GM11168 (cell line): ENCODE results near the gene DGCR8.

Experiments
- in situ Hi-C: fragments of 300-500 bp; cut with MboI; formaldehyde crosslinking; loops from one replicate; pipeline ENCODE4 v1.12.0; 2022; ENCODE audit warnings: low sequenced_read_pairs; ENCODE audit not compliant: unreplicated experiment

The DGCR8 gene

DNA sequence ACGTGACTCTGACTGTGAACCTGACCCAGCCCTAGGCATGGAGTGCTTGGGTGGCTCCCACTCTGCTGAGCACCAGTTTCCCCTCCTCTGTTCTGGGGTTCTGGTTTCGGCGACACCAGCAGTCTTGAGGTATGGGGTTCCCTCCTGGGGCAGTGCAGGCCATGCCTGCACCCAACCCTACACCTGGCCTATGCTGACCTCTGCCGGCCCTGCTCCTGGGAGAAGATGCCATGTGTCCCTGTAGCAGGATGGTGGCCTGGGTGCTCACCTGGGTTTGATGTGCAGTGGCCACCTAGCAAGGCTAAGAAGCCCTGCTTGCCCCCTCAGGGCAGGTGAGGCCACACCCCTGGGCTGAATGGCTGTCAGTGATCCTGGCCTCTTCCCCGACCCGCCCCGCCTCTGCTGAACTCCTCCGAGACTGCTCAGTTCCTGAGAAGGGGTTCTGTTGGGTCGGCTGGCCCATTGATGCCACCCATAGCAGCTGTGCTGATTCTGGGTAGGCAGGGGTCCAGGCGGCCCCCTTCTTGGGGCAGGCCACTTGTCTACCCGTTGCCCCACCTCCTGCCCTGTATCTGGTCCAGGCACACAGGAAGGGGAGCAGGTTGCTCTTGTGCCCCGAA lies 54.0 kb downstream of the DGCR8 start:
- in situ Hi-C loops = no loop called here

DNA sequence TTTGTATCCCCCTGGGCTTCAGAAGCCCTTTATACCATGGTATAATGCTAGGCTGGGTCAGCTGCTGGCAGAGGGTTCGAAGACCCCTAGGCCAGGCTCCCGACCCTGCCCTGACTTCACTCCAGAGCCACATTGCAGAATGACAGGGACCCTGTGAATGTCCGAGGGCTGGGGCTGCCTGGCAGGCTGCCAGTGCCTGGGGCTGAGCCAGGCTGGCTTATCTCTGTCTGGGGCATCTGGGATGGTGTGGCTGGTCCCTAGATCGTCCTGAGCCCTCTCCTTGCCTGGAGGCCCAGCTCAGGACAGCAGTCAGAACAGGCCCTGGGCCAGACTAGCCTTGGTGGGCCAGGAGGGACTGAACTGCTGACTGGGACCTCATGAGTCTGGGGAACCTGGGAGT lies 55.2 kb downstream of the DGCR8 start:
- in situ Hi-C loops = no loop called here

DNA sequence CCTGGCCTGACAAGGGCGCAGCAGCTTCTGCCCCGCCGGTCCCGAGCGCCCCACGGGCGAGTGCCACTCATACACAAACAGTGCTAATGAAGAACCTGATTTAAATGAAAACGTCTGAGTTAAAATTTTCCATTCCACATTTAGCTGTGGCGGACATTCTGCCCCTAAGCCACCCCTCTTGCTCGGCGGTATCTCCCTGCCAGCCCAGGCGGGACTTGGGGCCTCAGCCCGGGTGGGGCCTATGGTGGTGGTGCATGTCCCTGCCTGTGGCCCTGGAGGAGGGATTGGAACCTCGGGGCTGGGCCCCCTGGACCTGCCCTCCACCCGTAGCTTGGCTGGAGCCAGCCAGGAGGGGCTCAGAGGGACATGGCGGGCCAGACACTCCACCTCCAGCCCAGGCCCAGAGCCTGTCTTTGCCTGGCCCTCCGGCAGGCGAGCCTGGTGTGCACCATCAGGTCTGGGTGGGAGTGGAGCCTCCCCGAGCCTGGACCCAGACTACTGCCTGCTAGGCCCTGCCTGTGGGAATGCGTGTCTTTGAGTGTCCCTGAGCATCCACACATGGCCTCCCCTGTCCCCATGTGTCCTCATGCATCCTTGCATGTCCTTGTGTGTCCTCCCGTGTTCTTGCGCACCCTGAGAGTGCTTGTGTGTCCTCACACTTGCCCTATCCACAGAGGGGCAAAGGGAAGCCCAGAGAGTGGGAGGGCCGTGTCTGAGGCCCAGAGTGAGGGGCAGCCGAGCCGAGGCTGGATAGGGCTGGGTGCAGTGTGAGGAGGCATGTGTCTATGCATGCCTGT lies 56.0 kb downstream of the DGCR8 start:
- in situ Hi-C loops = no loop called here

DNA sequence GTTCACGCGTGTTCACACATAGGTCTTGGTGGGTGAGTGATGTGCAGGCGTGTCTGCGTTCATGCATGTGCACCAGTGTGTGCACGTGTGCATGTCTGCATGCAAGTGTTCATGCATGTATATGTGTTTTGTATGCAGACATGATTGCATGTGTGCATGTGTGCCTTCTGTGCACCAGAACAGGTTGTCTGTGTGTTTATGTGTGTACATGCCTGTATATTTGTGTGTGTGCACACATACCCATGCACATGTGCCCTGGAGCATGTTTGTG lies 56.5 kb downstream of the DGCR8 start:
- in situ Hi-C loops = no loop called here

DNA sequence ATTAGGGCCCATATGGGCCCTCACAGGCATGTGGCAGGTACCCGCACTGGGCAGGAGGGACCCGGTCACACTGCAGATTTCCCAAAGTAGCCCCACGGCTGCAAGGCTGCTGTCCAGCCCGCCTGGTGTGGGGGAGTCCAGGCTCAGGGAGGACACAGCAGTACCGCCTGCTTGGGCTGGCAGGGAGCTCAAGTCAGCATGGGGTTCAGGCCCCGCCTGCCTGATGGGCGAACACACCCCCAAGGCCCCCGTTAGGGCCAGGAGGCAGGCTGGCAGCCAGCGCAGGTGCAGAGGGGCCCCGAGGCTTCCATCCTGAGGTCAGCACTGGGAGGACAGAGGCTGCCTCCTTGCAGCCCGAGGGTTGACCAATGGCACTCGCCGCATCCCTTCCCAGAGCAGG lies 57.1 kb downstream of the DGCR8 start:
- in situ Hi-C loops = no loop called here

DNA sequence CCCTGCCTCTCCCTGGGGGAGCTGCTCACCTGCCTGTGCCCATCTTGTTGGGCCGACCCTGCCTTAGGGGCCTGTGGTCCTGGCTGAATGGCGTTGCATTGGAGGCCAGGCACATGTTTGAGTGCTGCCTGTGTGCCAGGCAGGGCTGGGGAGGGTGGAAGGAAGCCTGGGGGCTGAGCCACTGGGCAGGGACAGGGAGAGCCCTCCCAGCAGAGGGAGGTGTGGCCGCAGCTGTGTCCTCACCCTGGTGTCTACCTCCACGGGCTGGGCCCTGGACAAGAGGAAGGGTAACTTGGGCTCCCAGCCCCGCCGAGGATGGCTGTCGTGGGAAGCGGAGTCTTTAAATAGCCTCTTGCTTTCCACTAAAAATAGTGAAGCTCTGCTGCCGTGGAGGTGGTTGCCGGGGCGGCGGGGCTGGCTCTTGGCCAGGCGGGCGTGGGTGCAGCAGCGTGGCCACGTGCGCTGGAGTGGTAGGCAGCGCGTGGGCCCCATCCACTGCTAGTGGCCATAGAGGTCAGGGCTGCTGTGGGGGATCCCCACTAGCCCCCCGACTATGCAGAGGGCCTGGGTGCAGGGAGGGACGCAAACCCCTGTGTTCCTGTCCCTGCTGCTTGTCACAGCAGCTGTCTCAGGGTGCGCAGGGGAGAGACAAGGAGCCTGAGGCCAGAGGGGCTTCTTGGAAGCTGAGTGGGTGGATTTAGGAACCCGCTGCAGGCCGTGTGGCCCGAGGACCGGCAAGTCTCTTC lies 57.8 kb downstream of the DGCR8 start:
- in situ Hi-C loops = no loop called here

DNA sequence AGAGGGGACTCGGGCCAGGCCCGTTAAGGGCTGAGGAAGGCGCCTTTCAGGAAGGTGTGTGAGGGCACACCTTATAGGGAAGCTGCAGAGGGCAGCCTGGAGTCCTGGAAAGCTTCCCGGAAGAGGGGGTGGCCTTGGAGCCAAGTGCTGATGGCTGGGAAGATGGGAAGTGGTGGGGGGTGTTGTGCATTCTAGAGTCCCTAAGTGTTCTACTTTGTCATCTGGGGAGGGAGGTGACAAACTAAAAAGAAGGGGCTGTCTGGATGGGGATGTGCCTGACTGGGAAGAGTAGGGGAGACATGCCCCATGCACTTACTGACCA lies 58.3 kb downstream of the DGCR8 start:
- in situ Hi-C loops = no loop called here

DNA sequence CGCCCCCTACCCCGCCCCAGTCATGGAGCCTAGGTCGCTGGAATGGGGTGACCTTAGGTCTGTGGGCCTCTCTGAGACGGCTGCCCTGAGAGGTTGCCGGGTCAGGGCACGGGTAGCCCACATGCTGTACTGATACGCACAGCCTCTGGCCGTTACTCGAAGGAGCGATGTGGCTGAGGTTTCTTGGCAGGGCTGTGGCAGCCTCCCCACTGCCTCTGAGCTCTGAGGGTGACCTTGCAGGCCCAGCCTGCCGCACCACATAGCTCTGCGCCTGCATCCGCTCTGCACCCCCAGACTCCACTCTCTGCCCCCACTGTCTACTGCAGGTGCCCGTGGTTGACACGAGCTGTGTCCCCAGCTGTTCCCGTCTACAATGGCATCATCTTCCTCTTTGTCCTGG lies 58.8 kb downstream of the DGCR8 start:
- in situ Hi-C loops = no loop called here

DNA sequence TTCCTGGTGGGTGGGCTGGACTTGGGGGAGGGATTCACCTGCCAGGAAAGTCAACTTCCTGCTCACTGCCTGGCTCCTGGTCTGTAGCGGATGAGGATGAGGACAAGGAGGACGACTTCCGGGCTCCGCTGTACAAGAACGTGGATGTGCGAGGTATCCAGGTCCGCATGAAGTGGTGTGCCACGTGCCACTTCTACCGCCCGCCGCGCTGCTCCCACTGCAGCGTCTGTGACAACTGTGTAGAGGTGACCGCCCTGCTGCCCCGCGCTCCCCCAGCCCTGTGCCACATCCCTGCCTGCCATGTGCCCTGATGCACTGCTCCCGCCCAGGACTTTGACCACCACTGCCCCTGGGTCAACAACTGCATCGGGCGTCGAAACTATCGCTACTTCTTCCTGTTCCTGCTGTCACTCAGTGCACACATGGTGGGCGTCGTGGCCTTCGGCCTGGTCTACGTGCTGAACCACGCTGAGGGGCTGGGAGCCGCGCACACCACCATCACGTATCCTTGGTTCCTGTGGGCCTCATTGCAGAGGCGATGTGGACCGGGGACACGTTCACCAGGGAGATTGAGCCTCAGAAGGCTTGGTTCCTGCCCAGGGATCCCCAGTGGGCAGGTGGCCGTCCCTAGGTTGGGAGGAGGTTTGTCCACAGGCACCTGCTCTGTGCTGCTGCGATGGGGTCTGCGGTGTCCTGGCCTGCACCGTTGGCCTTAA lies 59.5 kb downstream of the DGCR8 start:
- in situ Hi-C loops = no loop called here

DNA sequence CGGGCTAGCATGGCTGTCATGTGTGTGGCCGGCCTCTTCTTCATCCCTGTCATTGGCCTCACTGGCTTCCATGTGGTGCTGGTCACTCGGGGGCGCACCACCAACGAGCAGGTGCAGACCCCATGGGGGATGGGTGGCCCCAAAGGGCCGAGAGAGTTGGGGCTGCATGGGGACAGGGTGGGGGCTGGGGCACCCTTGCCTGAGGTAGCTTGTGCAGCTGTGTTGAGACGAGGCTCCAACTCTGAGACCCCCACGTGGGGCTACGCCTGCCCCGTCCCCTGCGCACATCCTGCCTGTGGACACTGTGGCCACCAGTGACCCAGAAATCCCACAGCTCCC lies 60.0 kb downstream of the DGCR8 start:
- in situ Hi-C loops = no loop called here

DNA sequence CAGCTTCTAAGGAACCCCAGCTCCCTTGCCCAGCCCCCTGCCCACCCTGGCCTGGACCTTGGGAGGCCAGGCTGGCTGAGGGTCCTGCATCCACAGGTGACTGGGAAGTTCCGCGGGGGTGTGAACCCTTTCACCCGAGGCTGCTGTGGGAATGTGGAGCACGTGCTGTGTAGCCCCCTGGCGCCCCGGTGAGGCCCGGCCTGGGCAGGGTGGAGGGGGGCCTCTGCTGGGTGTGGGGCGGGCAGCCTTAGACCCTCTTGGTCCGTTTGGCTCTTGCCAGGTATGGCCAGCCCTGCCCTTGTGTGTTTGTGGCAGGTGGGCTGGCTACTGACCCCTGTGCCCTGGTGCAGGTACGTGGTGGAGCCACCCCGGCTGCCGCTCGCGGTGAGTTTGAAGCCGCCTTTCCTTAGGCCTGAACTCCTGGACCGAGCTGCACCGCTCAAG lies 60.5 kb downstream of the DGCR8 start:
- in situ Hi-C loops = no loop called here

DNA sequence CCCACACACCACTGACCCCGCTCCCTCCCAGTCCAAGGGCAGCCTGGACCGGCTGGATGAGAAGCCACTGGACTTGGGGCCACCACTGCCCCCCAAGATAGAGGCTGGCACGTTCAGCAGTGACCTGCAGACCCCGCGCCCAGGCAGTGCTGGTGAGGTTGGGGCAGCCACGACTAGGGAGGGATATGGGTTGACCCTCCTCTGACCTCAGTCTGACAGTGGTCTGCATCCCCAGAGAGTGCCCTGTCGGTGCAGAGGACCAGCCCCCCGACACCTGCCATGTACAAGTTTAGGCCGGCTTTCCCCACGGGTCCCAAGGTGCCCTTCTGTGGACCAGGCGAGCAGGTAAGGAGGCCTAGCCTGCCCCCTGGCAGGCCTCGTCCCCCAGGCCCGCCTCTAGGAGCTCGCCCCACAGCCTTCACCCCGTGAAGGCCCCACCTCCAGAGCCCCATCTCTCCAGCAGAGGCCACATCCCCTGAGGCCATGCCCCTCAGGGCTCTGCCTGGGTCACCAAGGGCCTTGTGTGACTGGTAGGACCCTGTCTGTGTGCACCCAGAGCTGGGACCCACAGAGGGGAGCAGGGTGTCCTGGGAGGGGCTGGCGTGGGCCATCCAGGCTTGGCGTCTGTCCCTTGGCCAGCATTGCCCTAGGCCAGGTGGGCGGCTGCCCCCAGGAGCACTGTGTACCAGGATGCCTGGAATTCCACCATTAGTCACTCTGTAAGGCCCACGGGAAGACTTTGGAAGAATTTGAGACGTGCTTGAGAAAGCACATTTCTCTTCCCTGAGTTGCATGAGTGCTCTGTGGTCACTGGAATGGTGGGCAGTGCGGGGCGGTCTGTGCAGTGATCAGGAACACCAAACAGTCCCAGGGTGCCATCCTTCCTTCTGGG lies 61.4 kb downstream of the DGCR8 start:
- in situ Hi-C loops = no loop called here

DNA sequence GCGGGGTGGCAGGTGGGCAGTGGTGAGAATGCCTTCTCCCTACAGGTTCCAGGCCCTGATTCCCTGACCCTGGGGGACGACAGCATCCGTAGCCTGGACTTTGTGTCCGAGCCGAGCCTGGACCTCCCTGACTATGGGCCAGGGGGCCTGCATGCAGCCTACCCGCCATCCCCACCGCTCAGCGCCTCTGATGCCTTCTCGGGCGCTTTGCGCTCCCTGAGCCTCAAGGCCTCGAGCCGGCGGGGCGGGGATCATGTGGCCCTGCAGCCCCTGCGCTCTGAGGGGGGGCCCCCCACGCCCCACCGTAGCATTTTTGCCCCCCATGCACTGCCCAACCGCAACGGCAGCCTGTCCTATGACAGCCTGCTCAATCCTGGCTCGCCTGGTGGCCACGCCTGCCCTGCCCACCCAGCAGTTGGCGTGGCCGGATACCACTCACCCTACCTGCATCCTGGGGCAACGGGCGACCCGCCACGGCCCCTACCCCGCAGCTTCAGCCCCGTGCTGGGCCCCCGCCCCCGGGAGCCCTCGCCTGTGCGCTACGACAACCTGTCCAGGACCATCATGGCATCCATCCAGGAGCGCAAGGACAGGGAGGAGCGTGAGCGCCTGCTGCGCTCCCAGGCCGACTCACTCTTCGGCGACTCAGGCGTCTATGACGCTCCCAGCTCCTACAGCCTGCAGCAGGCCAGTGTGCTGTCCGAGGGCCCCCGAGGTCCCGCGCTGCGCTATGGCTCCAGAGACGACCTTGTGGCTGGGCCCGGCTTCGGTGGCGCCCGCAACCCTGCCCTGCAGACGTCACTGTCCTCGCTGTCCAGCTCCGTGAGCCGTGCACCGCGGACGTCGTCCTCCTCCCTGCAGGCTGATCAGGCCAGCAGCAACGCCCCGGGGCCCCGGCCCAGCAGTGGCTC lies 62.9 kb downstream of the DGCR8 start:
- in situ Hi-C loops = no loop called here

DNA sequence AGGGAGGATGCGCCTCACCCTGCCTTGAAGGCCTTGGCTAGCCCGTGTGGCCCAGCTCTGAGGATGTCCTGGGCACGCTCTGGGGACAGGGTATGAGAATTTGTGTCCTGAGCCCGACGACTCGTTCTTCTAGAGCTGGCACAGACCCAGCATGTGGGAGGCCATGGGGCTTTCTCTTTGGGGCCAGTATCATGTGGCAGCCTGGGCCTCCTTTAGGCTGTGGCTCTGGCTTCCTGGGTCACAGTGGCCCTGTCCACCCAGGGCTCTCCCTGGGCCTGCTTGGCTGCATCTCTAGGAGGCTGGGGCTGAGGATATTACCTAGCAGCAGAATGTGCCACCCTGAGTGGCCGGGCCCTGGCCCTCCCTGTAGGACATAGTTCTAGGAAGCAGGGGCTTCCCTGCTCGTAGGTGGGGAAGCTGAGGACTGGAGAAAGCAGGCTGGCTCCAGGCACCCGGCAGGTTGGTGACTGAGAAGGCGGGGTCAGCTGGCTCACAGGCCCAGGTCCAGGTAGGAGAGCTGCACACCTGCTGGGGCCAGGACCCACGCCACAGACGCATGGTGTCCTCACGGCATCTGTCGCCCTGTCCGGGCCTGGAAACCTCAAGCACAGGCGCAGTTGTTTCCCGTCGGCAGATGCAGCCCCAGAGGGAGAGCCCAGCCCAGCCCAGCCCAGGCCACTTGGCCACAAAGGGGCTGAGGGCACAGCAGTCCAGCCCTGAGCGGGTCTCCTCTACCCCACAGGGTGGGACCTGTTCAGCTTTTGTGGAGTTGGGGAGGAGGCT lies 64.0 kb downstream of the DGCR8 start:
- in situ Hi-C loops = no loop called here

DNA sequence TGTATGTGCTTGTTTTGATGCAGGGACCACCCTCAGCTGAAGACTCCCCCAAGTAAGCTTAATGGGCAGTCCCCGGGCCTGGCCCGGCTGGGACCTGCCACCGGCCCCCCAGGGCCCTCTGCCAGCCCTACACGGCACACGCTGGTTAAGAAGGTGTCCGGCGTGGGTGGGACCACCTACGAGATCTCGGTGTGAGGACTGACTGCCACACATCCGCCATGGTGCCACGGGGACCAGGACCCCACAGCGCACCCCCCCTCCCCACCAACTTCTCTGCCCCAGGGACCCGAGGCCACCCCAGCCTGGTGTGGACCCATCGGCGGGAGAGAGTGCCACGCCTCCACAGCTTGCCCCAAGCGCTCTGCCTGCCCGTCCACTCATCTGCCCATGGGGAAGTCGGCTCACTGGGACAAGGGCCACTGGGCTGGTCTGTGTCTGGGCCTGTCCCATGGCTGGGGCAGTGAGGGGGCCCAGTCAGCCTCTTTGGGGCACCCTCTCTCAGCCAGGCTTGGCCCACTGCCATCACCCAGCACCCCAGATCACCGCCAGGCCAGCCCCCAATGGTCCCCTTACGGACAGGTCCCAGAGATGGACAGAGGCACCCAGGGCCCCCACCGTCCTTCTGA lies 65.3 kb downstream of the DGCR8 start:
- in situ Hi-C loops = no loop called here

DNA sequence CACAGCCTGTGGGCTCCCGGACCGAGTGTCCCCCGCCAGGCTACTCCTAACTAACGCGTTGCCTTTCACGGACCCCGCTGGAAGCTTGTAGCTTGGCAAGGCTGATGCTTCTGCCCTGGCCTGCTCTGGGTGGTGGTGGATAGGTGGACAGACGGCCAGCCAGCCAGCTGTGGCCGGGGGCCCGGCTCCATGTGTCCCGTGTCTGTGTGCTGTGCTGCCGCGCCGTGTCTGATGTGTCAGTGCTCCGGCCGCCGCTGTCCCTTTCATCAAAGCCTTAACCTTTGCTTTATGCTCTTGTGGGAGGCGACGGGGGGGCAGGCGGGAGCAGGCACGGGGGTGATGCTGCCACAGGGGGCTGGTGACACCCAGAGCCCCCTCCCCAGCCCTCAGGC lies 65.8 kb downstream of the DGCR8 start:
- in situ Hi-C loops = no loop called here

DNA sequence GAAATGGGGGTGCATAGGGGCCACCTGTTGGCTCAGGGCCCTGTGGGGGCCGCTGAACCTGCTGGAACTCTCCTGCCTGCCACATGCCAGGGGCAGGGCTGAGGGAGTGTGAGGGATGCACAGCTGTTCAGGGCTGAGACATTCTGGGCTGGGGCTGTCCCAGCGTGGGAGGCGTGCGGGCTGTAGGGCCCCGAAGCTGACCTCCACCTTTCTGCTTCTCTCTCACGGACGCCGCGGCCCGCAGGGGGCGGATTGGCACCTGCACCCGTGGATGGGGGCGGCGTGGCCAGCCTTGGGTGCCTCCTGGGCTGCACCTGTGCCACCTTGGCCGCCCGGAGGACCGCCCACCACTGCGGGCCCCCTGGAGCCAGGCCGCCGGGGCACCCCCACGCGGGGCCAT lies 66.7 kb downstream of the DGCR8 start:
- in situ Hi-C loops = no loop called here
